Lung (tissue), 12 donors: ENCODE data around the gene FAM186B. TPM values are rescaled to one million over a fixed set of nuclear protein-coding genes. Genes with fewer than 3 reads are reported as not detected.

Experiments
- ATAC-seq: fragments of 200-7000 bp; cut with Tn5 transposase; one replicate; pipeline ENCODE4 v1.9.1; 2020; ENCODE audit warnings: moderate number of reproducible peaks; ENCODE audit not compliant: insufficient read depth, low FRiP score
- DNase-seq, 3 donors: peaks; one replicate each; pipeline ENCODE4 v3.0.0-alpha.2; 2013 to 2017
- H3K27ac ChIP-seq, 2 donors: one replicate each; pipeline ENCODE4 v1.5.1; 2013; ENCODE audit warnings: mild to moderate bottlenecking in 2 of 2, moderate library complexity in 2 of 2, control low read depth in 1 of 2, inconsistent platforms in 1 of 2, low read depth in 1 of 2, low read length in 1 of 2
- H3K27me3 ChIP-seq, 3 donors: one replicate each; pipeline ENCODE4 v1.5.1; 2013; ENCODE audit warnings: low read length in 2 of 3; ENCODE audit not compliant: control insufficient read depth in 3 of 3, insufficient read depth in 3 of 3
- H3K36me3 ChIP-seq, 4 donors: one replicate each; pipeline ENCODE4 v1.5.1; 2013; ENCODE audit warnings: low read length in 4 of 4, mild to moderate bottlenecking in 1 of 4, moderate library complexity in 1 of 4; ENCODE audit not compliant: control insufficient read depth in 4 of 4, insufficient read depth in 4 of 4
- H3K4me1 ChIP-seq, 5 donors: one replicate each; pipeline ENCODE4 v1.5.1; 2013; ENCODE audit warnings: low read length in 5 of 5, mild to moderate bottlenecking in 2 of 5, moderate library complexity in 1 of 5; ENCODE audit not compliant: control insufficient read depth in 5 of 5, insufficient read depth in 5 of 5
- H3K4me3 ChIP-seq: one replicate; pipeline ENCODE4 v1.5.1; 2013; ENCODE audit warnings: mild to moderate bottlenecking, control low read depth, moderate library complexity
- H3K9ac ChIP-seq, 2 donors: one replicate each; pipeline ENCODE4 v1.5.1; 2013; ENCODE audit warnings: low read length in 2 of 2, control low read depth in 1 of 2; ENCODE audit not compliant: insufficient read depth in 1 of 2
- H3K9me3 ChIP-seq, 4 donors: one replicate each; pipeline ENCODE4 v1.5.1; 2013; ENCODE audit warnings: low read length in 3 of 4, mild to moderate bottlenecking in 1 of 4, moderate library complexity in 1 of 4; ENCODE audit not compliant: control insufficient read depth in 4 of 4, insufficient read depth in 3 of 4
- CTCF ChIP-seq: IDR thresholded peaks from 2 replicates; pipeline ENCODE4 v1.5.1; 2012; ENCODE audit warnings: mild to moderate bottlenecking; ENCODE audit errors: control extremely low read depth, extremely low read depth
- WGBS, 2 donors: extraction: QIAGEN DNeasy Blood & Tissue Kit; methylation state at CpG; one replicate each; pipeline ENCODE4 v1.1.7; 2013; 5-methylcytosine and 5-hydroxymethylcytosine counted together
- polyA plus RNA-seq, 2 donors: library from polyadenylated mRNA; stranded (reverse); fragments of 200-250 nt; gene quantifications; one replicate each; pipeline ENCODE4 v1.2.1, GENCODE V29; 2013
- total RNA-seq, 2 donors: library from RNA; depleted of rRNA in 1 of 2; stranded (reverse); fragments of >200 nt in 1 of 2; gene quantifications; one replicate each; pipeline ENCODE4 v1.2.1, GENCODE V29; 2014 to 2021
- donor health status: control.
- donor health status: control.
- donor health status: Bipolar disorder and iron deficiency.
- donor health status: healthy.
- donor health status: DM: yes; HTN: yes; CAD: no.

FAM186B gene
- total and polyA plus RNA-seq, 4 donors: 0.17 to 0.80 (median 0.43) TPM

- peak overlapping the region in 1 of 2 donors; percentile 45 for H3K27ac ChIP-seq
- DNase-seq (no peak), ATAC-seq (no peak)
- 67 to 74% methylated on average over 1 of the region's 1 CpG for WGBS, 2 donors
- peaks cover 0 to 5% (median 0%) of the 10 kb centered on the region in 5 donors for H3K4me1 ChIP-seq
- H3K27me3 ChIP-seq: no peaks in the 10 kb centered on the region
- TF ChIP-seq CTCF: no peak
- H3K36me3 ChIP-seq: no peaks in the 10 kb centered on the region
- no peak overlapping the region for H3K4me3 ChIP-seq
- peaks cover 0 to 2% (median 0%) of the 10 kb centered on the region in 4 donors for H3K9me3 ChIP-seq
- H3K9ac ChIP-seq: no peak overlapping the region
Observed at GRCh38 chr12:49609875-49610154, 4.4 kb upstream of the FAM186B start.

GRCh38 chr12:49609059-49609874 is 3.8 kb upstream of the FAM186B start:
- WGBS, 2 donors: 70 to 88% methylated on average over 2 of the region's 2 CpGs
- H3K27me3 ChIP-seq: no peaks in the 10 kb centered on the region
- peaks cover 0 to 2% (median 0%) of the 10 kb centered on the region in 4 donors for H3K9me3 ChIP-seq
- H3K36me3 ChIP-seq: peaks cover 0 to under 1% (median 0%) of the 10 kb centered on the region in 4 donors
- DNase-seq (no peak), ATAC-seq (peak; percentile 41)
- H3K4me3 ChIP-seq: no peak overlapping the region
- no peak overlapping the region for H3K9ac ChIP-seq
- peaks cover 0 to 10% (median 0%) of the 10 kb centered on the region in 5 donors for H3K4me1 ChIP-seq
- TF ChIP-seq CTCF: no peak
- H3K27ac ChIP-seq: peak overlapping the region in 1 of 2 donors; percentile 45

GRCh38 chr12:49604856-49605255 is 583 bp downstream of the FAM186B start:
- Histone ChIP-seq H3K27ac (no peak overlapping the region), H3K4me1 (peaks cover 0 to 10% (median 0%) of the 10 kb centered on the region in 5 donors), H3K27me3 (no peaks in the 10 kb centered on the region), H3K4me3 (no peak overlapping the region), H3K36me3 (peaks cover 0 to 6% (median under 1%) of the 10 kb centered on the region in 4 donors), H3K9me3 (peaks cover 0 to 2% (median 0%) of the 10 kb centered on the region in 4 donors), H3K9ac (no peak overlapping the region)
- no peak for ATAC-seq
- no peak for DNase-seq
- TF ChIP-seq CTCF: no peak
- WGBS, 2 donors: 26 to 55% methylated on average over 5 of the region's 5 CpGs
